Breast epithelium (tissue), 4 donors: ENCODE measurements around the gene TOR4A. TPM values are rescaled to one million over a fixed set of nuclear protein-coding genes. Genes with fewer than 3 reads are reported as not detected.

Experiments
- DNase-seq, 2 donors: peaks; one replicate each; pipeline ENCODE4 v3.0.0-alpha.2; 2019; ENCODE audit warnings: low spot score in 2 of 2
- H3K27ac ChIP-seq, 2 donors: fragments of 200-600 bp; sonication (generic) in 1 of 2; one replicate each; pipeline ENCODE4 v1.5.1; 2016 to 2019; ENCODE audit warnings: mild to moderate bottlenecking in 1 of 2
- H3K27me3 ChIP-seq, 2 donors: fragments of 200-600 bp; sonication (generic) in 1 of 2; one replicate each; pipeline versions ENCODE4 v1.5.1 to v1.6.0; 2017 to 2019; ENCODE audit warnings: control low read depth in 1 of 2, mild to moderate bottlenecking in 1 of 2
- H3K36me3 ChIP-seq: fragments of 200-600 bp; one replicate; pipeline ENCODE4 v1.5.1; 2019
- H3K4me1 ChIP-seq, 2 donors: fragments of 200-600 bp; sonication (generic); one replicate each; pipeline ENCODE4 v1.5.1; 2016 to 2019; ENCODE audit warnings: control low read depth in 1 of 2
- H3K4me3 ChIP-seq, 3 donors: fragments of 200-600 bp; sonication (generic); 1 replicate in 2 of 3; 2 replicates in 1 of 3; pipeline ENCODE4 v1.5.1; 2016 to 2019; ENCODE audit warnings: mild to moderate bottlenecking in 3 of 3, moderate library complexity in 2 of 3
- H3K9me3 ChIP-seq, 2 donors: fragments of 200-600 bp; sonication (generic) in 1 of 2; one replicate each; pipeline ENCODE4 v1.5.1; 2016 to 2019; ENCODE audit warnings: control low read depth in 1 of 2
- CTCF ChIP-seq, 3 donors: fragments of 450-650 bp; IDR thresholded peaks; one replicate each; pipeline ENCODE4 v1.5.1; 2016 to 2017; ENCODE audit warnings: antibody characterized with exemption in 3 of 3, mild to moderate bottlenecking in 3 of 3, moderate library complexity in 3 of 3
- POLR2A ChIP-seq: fragments of 450-650 bp; IDR thresholded peaks from one replicate; pipeline ENCODE4 v1.6.1; 2016; ENCODE audit warnings: antibody characterized with exemption, mild to moderate bottlenecking, moderate library complexity
- POLR2AphosphoS5 ChIP-seq, 3 donors: sonication (generic); formaldehyde crosslinking; IDR thresholded peaks; one replicate each; pipeline ENCODE4 v1.6.1; 2017; ENCODE audit warnings: antibody characterized with exemption in 3 of 3
- intact Hi-C: fragments of 100-400 bp; cut with DNase I; formaldehyde crosslinking; loops from one replicate; pipeline ENCODE4 v1.15.1; 2023; ENCODE audit warnings: low total_unique reads
- total RNA-seq, 3 donors: library from RNA; depleted of rRNA; stranded (reverse); fragments of >200 nt; gene quantifications; one replicate each; pipeline ENCODE4 v1.1.0, GENCODE V29; 2016

Gene TOR4A
- total RNA-seq, 3 donors from 2014 or later: 2.9 to 5.4 (median 3.7) TPM

DNA sequence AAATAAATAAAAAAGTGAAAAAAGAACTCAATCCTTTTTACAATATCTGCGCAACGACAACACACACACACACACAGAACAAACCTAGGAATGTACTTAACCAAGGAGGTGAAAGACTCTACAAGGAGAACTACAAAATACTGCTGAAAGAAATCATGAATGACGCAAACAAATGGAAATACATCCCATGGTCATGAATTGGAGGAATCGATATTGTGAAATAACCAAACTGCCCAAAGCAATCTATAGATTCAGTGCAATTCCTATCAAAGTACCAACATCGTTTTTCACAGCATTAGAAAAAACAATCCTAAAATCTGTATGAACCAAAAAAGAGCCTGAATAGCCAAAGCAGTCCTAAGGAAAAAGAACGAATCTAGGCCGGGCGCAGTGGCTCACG is 54.4 kb downstream of the TOR4A start:
- H3K4me3 ChIP-seq: no peak overlapping the region
- H3K9me3 ChIP-seq: peaks cover 0 to 5% of the 10 kb centered on the region in 2 donors
- H3K4me1 ChIP-seq: no peaks in the 10 kb centered on the region
- no peak overlapping the region for H3K27ac ChIP-seq
- H3K36me3 ChIP-seq: no peaks in the 10 kb centered on the region
- intact Hi-C loops: no loop called here
- TF ChIP-seq POLR2AphosphoS5 (IDR thresholded peaks at IDR 0.05) (no peak), CTCF (IDR thresholded peaks at IDR 0.05) (no peak), POLR2A (no peak)
- no peaks in the 10 kb centered on the region for H3K27me3 ChIP-seq
- DNase-seq: no peak

Other genes with a start within 250 kb of the TOR4A start
- 10 to 100 TPM; 17.0 to 30.6 (median 18.9) TPM for gene ABCA2, start 249.5 kb upstream of the TOR4A start, total RNA-seq
- gene FUT7, start 245.6 kb upstream of the TOR4A start, total RNA-seq: not detected
- gene NPDC1, start 231.5 kb upstream of the TOR4A start, total RNA-seq: 10 to 100 TPM; 21.9 to 63.9 (median 63.1) TPM
- 1 to 10 TPM in 2 of 3 donors, under 1 TPM in 1; 0.16 to 6.7 (median 3.6) TPM for gene ENTPD2, start 223.7 kb upstream of the TOR4A start, total RNA-seq
- gene SAPCD2, start 207.2 kb upstream of the TOR4A start, total RNA-seq: 1 to 10 TPM in 2 of 3 donors, under 1 TPM in 1; 0.96 to 2.9 (median 2.8) TPM
- 10 to 100 TPM in 1 of 3 donors, 1 to 10 TPM in 2; 6.7 to 12.0 (median 6.9) TPM for gene UAP1L1, start 200.2 kb upstream of the TOR4A start, total RNA-seq
- 10 to 100 TPM; 50.1 to 62.8 (median 50.8) TPM for gene MAN1B1, start 190.7 kb upstream of the TOR4A start, total RNA-seq
- 100 to 1,000 TPM; 115 to 137 (median 132) TPM for gene DPP7, start 163.0 kb upstream of the TOR4A start, total RNA-seq
- 1 to 10 TPM in 2 of 3 donors, not detected in 1; 1.3 to 1.9 TPM for gene GRIN1, start 138.6 kb upstream of the TOR4A start, total RNA-seq
- 1 to 10 TPM in 2 of 3 donors, not detected in 1; 7.8 to 9.2 TPM for gene LRRC26, start 107.7 kb upstream of the TOR4A start, total RNA-seq
- gene TMEM210, start 105.7 kb upstream of the TOR4A start, total RNA-seq: not detected
- gene ANAPC2, start 89.2 kb upstream of the TOR4A start, total RNA-seq: 10 to 100 TPM; 32.0 to 35.7 (median 32.9) TPM
- 10 to 100 TPM; 75.0 to 92.8 (median 82.7) TPM for gene SSNA1, start 89.0 kb upstream of the TOR4A start, total RNA-seq
- 1 to 10 TPM; 4.0 to 9.2 (median 8.5) TPM for gene TPRN, start 77.0 kb upstream of the TOR4A start, total RNA-seq
- gene TMEM203, start 72.1 kb upstream of the TOR4A start, total RNA-seq: 10 to 100 TPM; 26.5 to 36.6 (median 26.6) TPM
- 1 to 10 TPM; 4.6 to 9.5 (median 7.2) TPM for gene NDOR1, start 72.0 kb upstream of the TOR4A start, total RNA-seq
- gene RNF208, start 55.5 kb upstream of the TOR4A start, total RNA-seq: 1 to 10 TPM; 1.5 to 2.9 (median 1.8) TPM
- under 1 TPM; 0.29 to 0.66 (median 0.32) TPM for gene CYSRT1, start 52.6 kb upstream of the TOR4A start, total RNA-seq
- gene RNF224, start 50.2 kb upstream of the TOR4A start, total RNA-seq: under 1 TPM in 1 of 3 donors, not detected in 2; 0.29 TPM
- gene SLC34A3, start 46.8 kb upstream of the TOR4A start, total RNA-seq: not detected
- gene TUBB4B, start 36.4 kb upstream of the TOR4A start, total RNA-seq: 100 to 1,000 TPM; 112 to 188 (median 183) TPM
- not detected for gene STPG3, start 26.4 kb upstream of the TOR4A start, total RNA-seq
- gene NELFB, start 22.4 kb upstream of the TOR4A start, total RNA-seq: 10 to 100 TPM; 32.6 to 39.2 (median 38.7) TPM
- gene NRARP, start 24.5 kb downstream of the TOR4A start, total RNA-seq: 1 to 10 TPM; 2.1 to 6.9 (median 3.5) TPM
- gene EXD3, start 145.4 kb downstream of the TOR4A start, total RNA-seq: 10 to 100 TPM in 2 of 3 donors, 1 to 10 TPM in 1; 7.7 to 28.7 (median 20.6) TPM
- gene NOXA1, start 145.7 kb downstream of the TOR4A start, total RNA-seq: 10 to 100 TPM in 1 of 3 donors, 1 to 10 TPM in 2; 2.9 to 13.8 (median 4.6) TPM
- 1 to 10 TPM in 2 of 3 donors, not detected in 1; 2.0 to 3.2 TPM for gene ENTPD8, start 163.6 kb downstream of the TOR4A start, total RNA-seq
- gene NSMF, start 181.6 kb downstream of the TOR4A start, total RNA-seq: 10 to 100 TPM; 30.9 to 38.4 (median 37.4) TPM